T-helper 1 cell treated with Interleukin-12 subunit alpha and Interleukin-12 subunit beta and Interleukin-4 antibody, amounts not matched to agents 30 μg/mL and 1 μg/mL, for 36 hours (primary cell): ENCODE measurements around the gene RBM10.

Experiments
- H3K27ac Mint-ChIP-seq: one replicate; pipeline ENCODE4 v1.8.0; 2021; ENCODE audit warnings: mild to moderate bottlenecking, mixed read lengths
- H3K27me3 Mint-ChIP-seq: one replicate; pipeline ENCODE4 v1.8.0; 2021; ENCODE audit warnings: low read depth, mixed read lengths
- H3K36me3 Mint-ChIP-seq: one replicate; pipeline ENCODE4 v1.8.0; 2021; ENCODE audit warnings: low read depth, mixed read lengths
- H3K4me1 Mint-ChIP-seq: one replicate; pipeline ENCODE4 v1.8.0; 2021; ENCODE audit warnings: low read depth, mixed read lengths
- H3K4me3 Mint-ChIP-seq: one replicate; pipeline ENCODE4 v1.8.0; 2021; ENCODE audit warnings: mild to moderate bottlenecking, moderate library complexity, mixed read lengths
- H3K9me3 Mint-ChIP-seq: one replicate; pipeline ENCODE4 v1.8.0; 2021; ENCODE audit warnings: mixed read lengths

Gene RBM10

GRCh38 chrX:47168495-47169073 lies 23.6 kb downstream of the RBM10 start:
- peaks cover 14% of the 10 kb centered on the region for H3K36me3 Mint-ChIP-seq

DNA sequence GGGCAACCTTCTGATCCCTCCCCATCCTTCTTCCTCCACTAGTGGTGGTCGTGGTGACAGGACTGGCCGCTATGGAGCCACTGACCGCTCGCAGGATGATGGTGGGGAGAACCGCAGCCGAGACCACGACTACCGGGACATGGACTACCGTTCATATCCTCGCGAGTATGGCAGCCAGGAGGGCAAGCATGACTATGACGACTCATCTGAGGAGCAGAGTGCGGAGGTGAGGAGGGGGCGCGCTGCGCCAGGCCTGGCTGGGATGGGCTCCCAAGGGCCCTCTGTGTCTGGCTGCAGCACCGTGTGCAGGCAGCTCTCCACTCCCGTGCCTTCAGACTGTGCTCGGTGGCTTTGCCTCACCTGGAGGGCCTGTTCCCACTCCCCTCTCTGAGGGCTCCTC lies 24.3 kb downstream of the RBM10 start:
- Mint-ChIP-seq H3K27me3 (no peaks in the 10 kb centered on the region), H3K9me3 (no peaks in the 10 kb centered on the region)

More at GRCh38 chrX:47168495-47169073, 23.6 kb downstream of the RBM10 start:
- Mint-ChIP-seq H3K4me3 (no peak overlapping the region), H3K27me3 (no peaks in the 10 kb centered on the region), H3K4me1 (no peaks in the 10 kb centered on the region), H3K27ac (no peak overlapping the region), H3K9me3 (no peaks in the 10 kb centered on the region)

DNA sequence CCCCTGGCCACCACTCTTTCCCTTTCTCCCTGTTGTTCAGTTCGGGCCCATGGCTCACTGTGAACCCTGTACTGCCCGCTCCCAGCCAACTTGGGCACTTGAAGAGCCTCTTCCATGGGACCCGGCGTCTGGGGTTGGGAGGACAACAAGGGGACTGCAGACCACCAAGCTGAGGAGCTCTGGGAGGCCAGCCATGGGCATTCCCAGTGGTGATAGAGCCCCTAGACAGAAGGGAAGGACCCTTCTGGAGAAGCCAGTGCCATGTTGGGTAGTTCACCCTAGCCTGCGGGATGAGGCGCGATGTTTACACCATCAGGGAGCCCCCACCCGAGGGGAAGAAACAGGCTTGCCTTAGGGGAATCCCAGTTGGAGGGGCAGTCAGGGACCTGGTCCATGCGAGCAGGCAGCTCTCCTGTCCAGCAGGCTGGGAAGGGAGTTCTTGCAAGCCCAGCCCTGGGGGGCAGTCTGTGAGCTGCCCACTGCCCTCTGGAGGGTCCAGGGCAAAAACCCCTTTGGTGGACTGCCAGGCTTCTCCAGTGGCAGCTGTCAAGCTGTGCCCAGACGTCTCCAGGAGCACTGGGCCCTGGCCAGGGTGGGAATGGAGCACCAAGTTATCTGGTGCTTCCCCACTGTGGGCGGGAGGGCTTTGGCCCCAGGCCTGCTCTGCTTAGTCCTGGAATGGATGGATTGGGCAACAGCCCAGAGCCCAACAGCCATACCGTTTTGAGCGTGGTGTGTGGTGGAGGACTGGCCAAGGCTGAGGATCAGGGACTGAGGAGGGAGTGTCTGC lies 24.9 kb downstream of the RBM10 start:
- no peak overlapping the region for H3K27ac Mint-ChIP-seq
- H3K27me3 Mint-ChIP-seq: no peaks in the 10 kb centered on the region
- no peak overlapping the region for H3K4me3 Mint-ChIP-seq

More for the DNA sequence above, 24.3 kb downstream of the RBM10 start:
- Mint-ChIP-seq H3K4me1 (no peaks in the 10 kb centered on the region), H3K27ac (no peak overlapping the region), H3K36me3 (peaks cover 14% of the 10 kb centered on the region), H3K4me3 (no peak overlapping the region)

DNA sequence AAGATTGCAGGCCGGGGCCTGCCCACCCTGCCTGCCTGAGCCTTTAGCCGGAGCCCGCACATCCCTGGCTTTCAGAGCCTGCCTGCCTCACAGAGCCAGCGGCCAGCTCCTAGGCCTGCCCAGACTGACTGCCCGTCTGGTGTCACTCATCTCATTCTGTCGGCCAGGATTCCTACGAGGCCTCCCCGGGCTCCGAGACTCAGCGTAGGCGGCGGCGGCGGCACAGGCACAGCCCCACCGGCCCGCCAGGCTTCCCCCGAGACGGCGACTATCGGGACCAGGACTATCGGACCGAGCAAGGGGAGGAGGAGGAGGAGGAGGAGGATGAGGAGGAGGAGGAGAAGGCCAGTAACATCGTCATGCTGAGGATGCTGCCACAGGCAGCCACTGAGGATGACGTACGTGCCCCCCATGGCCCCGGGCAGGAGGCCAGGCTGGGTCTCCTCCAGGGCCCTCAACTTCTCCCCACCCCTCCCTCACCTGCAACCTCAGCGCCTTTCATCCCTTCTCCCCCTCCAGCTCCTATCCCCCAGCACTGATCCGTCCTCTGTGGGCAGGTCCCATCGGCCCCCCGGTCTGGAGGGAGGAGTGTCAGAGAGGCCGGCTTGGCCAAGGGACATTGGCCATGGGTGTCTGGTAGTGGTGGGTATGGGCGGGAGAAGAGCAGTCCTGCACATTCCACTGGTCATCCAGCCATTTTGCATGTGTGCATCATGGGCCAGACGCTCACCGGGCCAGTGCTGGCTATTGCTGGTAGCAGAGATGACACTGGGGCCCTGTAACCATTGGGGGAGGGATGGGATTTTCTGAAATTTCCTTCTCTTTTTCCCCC lies 26.1 kb downstream of the RBM10 start:
- no peaks in the 10 kb centered on the region for H3K4me1 Mint-ChIP-seq
- H3K27ac Mint-ChIP-seq: no peak overlapping the region
- H3K9me3 Mint-ChIP-seq: no peaks in the 10 kb centered on the region
- H3K27me3 Mint-ChIP-seq: no peaks in the 10 kb centered on the region
- no peak overlapping the region for H3K4me3 Mint-ChIP-seq
- peaks cover 8% of the 10 kb centered on the region for H3K36me3 Mint-ChIP-seq

More for the DNA sequence above, 24.9 kb downstream of the RBM10 start:
- Mint-ChIP-seq H3K9me3 (no peaks in the 10 kb centered on the region), H3K36me3 (peaks cover 9% of the 10 kb centered on the region), H3K4me1 (no peaks in the 10 kb centered on the region)

DNA sequence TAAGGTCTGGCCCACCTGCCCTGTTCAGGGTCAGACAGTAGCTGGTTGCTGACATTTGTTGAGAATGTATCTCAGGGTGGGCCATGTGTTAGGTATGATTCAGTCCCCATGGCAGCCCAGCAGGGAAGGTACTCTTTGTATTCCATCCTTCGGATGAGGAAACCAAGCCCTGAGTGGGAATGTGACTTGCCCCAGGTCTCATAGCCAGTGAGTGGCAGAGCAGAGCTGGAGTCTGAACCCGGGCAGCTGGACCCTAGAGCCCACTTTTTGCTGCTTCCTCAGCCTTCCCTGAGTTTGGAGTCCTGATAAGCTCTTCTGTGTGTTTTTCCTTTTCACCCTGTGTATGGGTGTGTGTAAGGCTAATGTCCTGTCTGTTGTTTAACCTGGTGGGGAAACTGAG lies 27.0 kb downstream of the RBM10 start:
- no peak overlapping the region for H3K27ac Mint-ChIP-seq
- peaks cover 13% of the 10 kb centered on the region for H3K36me3 Mint-ChIP-seq
- H3K4me1 Mint-ChIP-seq: no peaks in the 10 kb centered on the region
- H3K27me3 Mint-ChIP-seq: no peaks in the 10 kb centered on the region
- no peak overlapping the region for H3K4me3 Mint-ChIP-seq
- no peaks in the 10 kb centered on the region for H3K9me3 Mint-ChIP-seq

DNA sequence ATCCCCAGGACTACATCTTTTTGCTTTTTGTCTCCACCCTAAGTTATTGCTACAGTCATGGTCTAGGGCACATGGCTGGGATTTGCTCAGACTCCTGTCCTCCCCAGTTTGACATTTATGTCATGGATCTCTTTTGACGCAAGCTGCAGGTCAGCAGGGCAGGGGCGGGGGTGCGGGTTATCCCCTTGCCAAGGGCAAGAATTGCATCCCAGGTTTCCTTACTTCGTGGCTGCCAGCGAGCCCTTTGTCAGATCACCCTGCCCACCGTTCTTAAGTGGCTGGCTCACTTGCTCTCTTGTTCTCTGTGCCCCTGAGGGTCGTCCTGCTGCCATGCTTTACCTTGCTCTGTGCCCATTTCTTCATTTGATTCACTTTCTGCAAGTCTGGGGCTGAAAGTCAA lies 27.5 kb downstream of the RBM10 start:
- H3K36me3 Mint-ChIP-seq: peaks cover 13% of the 10 kb centered on the region
- H3K9me3 Mint-ChIP-seq: no peaks in the 10 kb centered on the region
- no peak overlapping the region for H3K4me3 Mint-ChIP-seq
- no peak overlapping the region for H3K27ac Mint-ChIP-seq
- no peaks in the 10 kb centered on the region for H3K4me1 Mint-ChIP-seq
- H3K27me3 Mint-ChIP-seq: no peaks in the 10 kb centered on the region

DNA sequence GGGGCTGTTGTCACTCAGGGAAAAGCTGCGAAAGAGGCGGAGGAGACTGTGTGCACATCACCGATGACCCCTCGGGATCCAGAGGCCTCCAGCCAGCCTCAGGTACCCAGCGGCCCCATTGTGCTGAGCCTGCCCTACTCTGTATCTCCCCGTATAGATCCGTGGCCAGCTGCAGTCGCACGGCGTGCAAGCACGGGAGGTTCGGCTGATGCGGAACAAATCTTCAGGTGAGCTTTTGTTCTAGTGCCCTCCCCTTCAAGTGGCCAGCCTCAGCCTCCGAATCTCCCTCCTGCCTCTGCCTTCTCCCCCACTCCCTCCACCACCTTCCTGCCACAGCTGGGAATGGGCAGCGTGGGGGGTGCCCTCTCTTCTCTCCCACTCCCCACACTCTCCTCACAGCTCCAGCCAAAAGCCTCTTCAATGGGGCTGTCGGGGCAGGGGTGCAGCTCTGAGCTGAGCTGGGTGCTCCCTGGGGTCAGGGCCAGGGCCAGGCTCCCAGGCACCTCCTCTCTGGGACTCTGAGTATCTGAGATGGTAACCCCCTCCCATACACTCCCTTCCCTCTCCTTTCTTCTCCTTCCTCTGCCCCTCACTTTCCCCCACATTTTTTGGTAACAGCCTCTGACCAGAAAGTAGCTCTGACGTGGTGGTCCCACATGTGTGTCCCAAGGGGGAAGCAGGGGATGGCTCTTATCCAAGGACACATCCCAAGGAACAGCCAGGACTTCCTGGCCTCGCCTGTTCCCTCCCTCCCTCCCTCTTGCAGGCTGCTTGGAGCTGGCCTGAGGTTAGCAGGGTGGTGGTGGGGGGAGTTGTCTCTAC lies 28.2 kb downstream of the RBM10 start:
- no peaks in the 10 kb centered on the region for H3K27me3 Mint-ChIP-seq
- no peak overlapping the region for H3K27ac Mint-ChIP-seq
- no peak overlapping the region for H3K4me3 Mint-ChIP-seq
- H3K36me3 Mint-ChIP-seq: peaks cover 17% of the 10 kb centered on the region
- H3K4me1 Mint-ChIP-seq: no peaks in the 10 kb centered on the region
- H3K9me3 Mint-ChIP-seq: no peaks in the 10 kb centered on the region

DNA sequence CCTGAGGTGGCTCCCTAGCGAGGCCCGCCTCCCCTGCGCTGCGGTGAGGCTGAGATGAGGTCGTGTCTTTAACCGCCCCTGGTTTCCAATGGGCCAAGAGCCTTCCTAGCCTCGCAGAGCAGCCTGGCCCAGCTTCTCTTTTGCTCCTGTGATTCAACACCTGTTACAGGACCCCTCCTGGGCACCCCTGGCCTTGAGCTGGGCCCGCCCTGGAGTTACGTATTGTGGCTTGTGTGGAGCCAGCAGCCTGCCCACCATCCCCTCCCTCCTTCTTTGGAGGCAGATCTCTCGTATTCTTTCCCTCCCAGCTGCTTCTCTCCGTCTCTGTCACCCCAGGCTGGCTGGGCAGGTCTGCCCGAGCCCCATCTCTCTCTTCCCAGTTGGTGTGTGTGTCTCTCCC lies 29.4 kb downstream of the RBM10 start:
- no peaks in the 10 kb centered on the region for H3K27me3 Mint-ChIP-seq
- peaks cover 14% of the 10 kb centered on the region for H3K36me3 Mint-ChIP-seq
- no peaks in the 10 kb centered on the region for H3K4me1 Mint-ChIP-seq
- no peak overlapping the region for H3K4me3 Mint-ChIP-seq
- no peaks in the 10 kb centered on the region for H3K9me3 Mint-ChIP-seq
- no peak overlapping the region for H3K27ac Mint-ChIP-seq

GRCh38 chrX:47174846-47175587 lies 30.0 kb downstream of the RBM10 start:
- Mint-ChIP-seq H3K9me3 (no peaks in the 10 kb centered on the region), H3K4me3 (no peak overlapping the region), H3K36me3 (peaks cover 14% of the 10 kb centered on the region), H3K27me3 (no peaks in the 10 kb centered on the region), H3K4me1 (no peaks in the 10 kb centered on the region), H3K27ac (no peak overlapping the region)

DNA sequence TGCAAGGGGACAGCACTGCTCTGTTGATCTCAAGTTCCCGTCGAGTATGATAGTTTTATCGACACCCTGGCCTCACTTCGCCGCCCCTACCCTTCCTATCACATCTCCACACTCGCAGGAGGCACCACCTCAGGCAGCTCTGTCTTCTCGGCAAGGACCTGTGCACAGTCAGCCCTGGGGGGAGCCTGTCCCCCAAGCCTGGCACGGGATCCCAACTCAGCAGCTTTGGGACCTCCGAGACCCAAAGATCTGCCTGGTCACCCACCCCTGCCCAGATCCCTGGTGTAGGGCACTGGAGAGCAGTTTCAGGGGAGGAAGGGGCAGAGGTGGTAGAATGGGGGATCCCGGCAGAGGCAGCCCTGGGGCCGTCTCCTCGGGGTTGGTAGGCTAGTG lies 30.6 kb downstream of the RBM10 start:
- Mint-ChIP-seq H3K27ac (no peak overlapping the region), H3K27me3 (no peaks in the 10 kb centered on the region), H3K9me3 (no peaks in the 10 kb centered on the region), H3K36me3 (peaks cover 14% of the 10 kb centered on the region), H3K4me1 (no peaks in the 10 kb centered on the region), H3K4me3 (no peak overlapping the region)

GRCh38 chrX:47176101-47176740 lies 31.2 kb downstream of the RBM10 start:
- H3K36me3 Mint-ChIP-seq: peaks cover 14% of the 10 kb centered on the region
- no peaks in the 10 kb centered on the region for H3K27me3 Mint-ChIP-seq
- H3K4me3 Mint-ChIP-seq: no peak overlapping the region
- no peaks in the 10 kb centered on the region for H3K4me1 Mint-ChIP-seq
- peak overlapping the region; percentile 63 for H3K27ac Mint-ChIP-seq
- no peaks in the 10 kb centered on the region for H3K9me3 Mint-ChIP-seq

GRCh38 chrX:47177079-47177478 lies 32.1 kb downstream of the RBM10 start:
- H3K36me3 Mint-ChIP-seq: peaks cover 11% of the 10 kb centered on the region
- H3K4me3 Mint-ChIP-seq: no peak overlapping the region
- no peak overlapping the region for H3K27ac Mint-ChIP-seq
- no peaks in the 10 kb centered on the region for H3K4me1 Mint-ChIP-seq
- no peaks in the 10 kb centered on the region for H3K27me3 Mint-ChIP-seq
- no peaks in the 10 kb centered on the region for H3K9me3 Mint-ChIP-seq

DNA sequence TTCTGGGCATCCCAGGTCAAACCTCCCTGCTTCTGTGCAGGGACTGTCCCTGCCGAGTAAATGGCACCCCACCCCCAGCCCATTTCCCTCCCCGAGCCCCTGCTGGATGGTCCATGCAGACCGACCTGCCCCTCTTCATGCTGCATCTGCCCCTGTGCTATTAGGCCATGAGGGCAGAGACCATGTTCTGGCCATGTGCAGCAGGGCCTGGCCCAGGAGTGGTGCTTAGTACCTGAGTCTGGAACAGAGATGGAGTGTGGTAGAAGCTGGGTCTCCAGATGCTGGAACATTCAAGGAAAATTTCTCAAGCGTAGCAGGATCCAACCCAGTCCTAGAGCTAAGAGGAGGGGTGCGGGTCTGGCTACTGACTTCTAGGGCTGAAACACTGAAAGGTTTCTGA lies 33.3 kb downstream of the RBM10 start:
- no peaks in the 10 kb centered on the region for H3K4me1 Mint-ChIP-seq
- no peaks in the 10 kb centered on the region for H3K9me3 Mint-ChIP-seq
- no peak overlapping the region for H3K4me3 Mint-ChIP-seq
- H3K36me3 Mint-ChIP-seq: peaks cover 18% of the 10 kb centered on the region
- no peaks in the 10 kb centered on the region for H3K27me3 Mint-ChIP-seq
- H3K27ac Mint-ChIP-seq: no peak overlapping the region
